NCI-H1417 (cell line): ENCODE measurements around the gene HSPB6.
A peak's percentile ranks its signal among the peaks of the same experiment; 100 is the strongest.
"Not testable (repeated sequence)": the region's sequence is repeated elsewhere in the genome, so short reads cannot be mapped to it uniquely, and the experiment has no call there.

ENCODE experiments used
- DNase-seq, 3 experiments: peaks; one replicate each; lab custom pipeline; 2025; lab: John Stamatoyannopoulos, UW

The HSPB6 gene

GRCh38 chr19:35786299-35787160 is 29.7 kb upstream of the HSPB6 start:
- DNase-seq, result no peak

GRCh38 chr19:35785339-35785627 is 28.5 kb upstream of the HSPB6 start:
- DNase-seq, result no peak

- DNase-seq, result no peak
Measured at GRCh38 chr19:35784503-35785338, 27.9 kb upstream of the HSPB6 start.

GRCh38 chr19:35783469-35784434 is 26.9 kb upstream of the HSPB6 start:
- DNase-seq, result no peak

GRCh38 chr19:35782589-35782988 is 25.8 kb upstream of the HSPB6 start:
- DNase-seq, result no peak

- no peak for DNase-seq
Measured at GRCh38 chr19:35781650-35782049, 24.8 kb upstream of the HSPB6 start.

- DNase-seq, result no peak
Measured at GRCh38 chr19:35780717-35781116, 23.9 kb upstream of the HSPB6 start.

- no peak for DNase-seq
Measured at GRCh38 chr19:35780058-35780457, 23.2 kb upstream of the HSPB6 start.

- DNase-seq, result no peak
Measured at GRCh38 chr19:35779033-35779432, 22.2 kb upstream of the HSPB6 start.

- no peak for DNase-seq
Measured at GRCh38 chr19:35777961-35778360, 21.1 kb upstream of the HSPB6 start.

- DNase-seq, result no peak
Measured at GRCh38 chr19:35777086-35777841, 20.4 kb upstream of the HSPB6 start.

- DNase-seq, result peak in 2 of 3 experiments; percentile 44 to 45
Measured at GRCh38 chr19:35776102-35776788, 19.4 kb upstream of the HSPB6 start.

GRCh38 chr19:35775298-35776101 is 18.7 kb upstream of the HSPB6 start, which contains the start of gene ARHGAP33:
Gene ARHGAP33, plus strand, starts transcription at chr19:35775564. Its CDS starts 95 bp downstream, at chr19:35775659.
- DNase-seq, result peak; percentile 96 to 100 (median 99)

- DNase-seq, result no peak
Measured at GRCh38 chr19:35775046-35775297, 18.1 kb upstream of the HSPB6 start.

GRCh38 chr19:35774274-35775045 is 17.6 kb upstream of the HSPB6 start:
- peak; percentile 16 to 66 (median 53) for DNase-seq

- DNase-seq, result peak in 1 of 3 experiments; percentile 26
Measured at GRCh38 chr19:35773020-35773806, 16.4 kb upstream of the HSPB6 start.

- DNase-seq, result not testable (repeated sequence)
Measured at GRCh38 chr19:35772362-35772761, 15.5 kb upstream of the HSPB6 start.

- DNase-seq, result no peak
Measured at GRCh38 chr19:35768082-35768421, 11.2 kb upstream of the HSPB6 start.
